GM23248 (cell line): Measurements from ENCODE around the gene ACSF2.

ENCODE experiments used
- EZH2 ChIP-seq: fragments of 200-600 bp; sonication (generic); IDR thresholded peaks from 2 replicates; pipeline ENCODE4 v1.6.1; 2018; ENCODE audit warnings: antibody characterized with exemption, mild to moderate bottlenecking; ENCODE audit not compliant: insufficient read depth, poor library complexity, severe bottlenecking
- EZH2phosphoT487 ChIP-seq: fragments of 200-600 bp; sonication (generic); IDR thresholded peaks from 2 replicates; pipeline ENCODE4 v1.6.1; 2018; ENCODE audit warnings: antibody characterized with exemption, moderate library complexity, mild to moderate bottlenecking, low read depth; ENCODE audit not compliant: insufficient read depth

GRCh38 chr17:50467855-50468303 lies 41.9 kb downstream of the ACSF2 start:
- TF ChIP-seq EZH2phosphoT487 (no peak), EZH2 (no peak)
